ENCODE measurements around the gene PPP1R13B.

DNA sequence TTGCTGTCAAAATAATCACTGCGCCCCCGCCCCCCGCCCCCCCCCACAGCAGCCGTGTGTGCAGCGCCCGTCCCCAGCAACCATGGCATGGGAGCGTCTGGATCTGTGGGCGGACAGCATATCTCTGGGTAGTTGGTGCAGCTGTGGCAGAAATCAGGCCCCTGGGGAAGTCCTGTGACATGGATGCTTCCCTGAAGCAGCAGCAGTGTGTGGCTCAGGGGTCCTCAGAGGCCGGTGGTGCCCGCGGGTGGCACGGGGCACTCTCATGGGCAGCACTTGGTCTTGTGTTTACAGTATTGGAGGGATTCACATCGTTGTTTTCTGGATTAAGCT lies 151.3 kb downstream of the PPP1R13B start:
- TF ChIP-seq, protein P1, sequence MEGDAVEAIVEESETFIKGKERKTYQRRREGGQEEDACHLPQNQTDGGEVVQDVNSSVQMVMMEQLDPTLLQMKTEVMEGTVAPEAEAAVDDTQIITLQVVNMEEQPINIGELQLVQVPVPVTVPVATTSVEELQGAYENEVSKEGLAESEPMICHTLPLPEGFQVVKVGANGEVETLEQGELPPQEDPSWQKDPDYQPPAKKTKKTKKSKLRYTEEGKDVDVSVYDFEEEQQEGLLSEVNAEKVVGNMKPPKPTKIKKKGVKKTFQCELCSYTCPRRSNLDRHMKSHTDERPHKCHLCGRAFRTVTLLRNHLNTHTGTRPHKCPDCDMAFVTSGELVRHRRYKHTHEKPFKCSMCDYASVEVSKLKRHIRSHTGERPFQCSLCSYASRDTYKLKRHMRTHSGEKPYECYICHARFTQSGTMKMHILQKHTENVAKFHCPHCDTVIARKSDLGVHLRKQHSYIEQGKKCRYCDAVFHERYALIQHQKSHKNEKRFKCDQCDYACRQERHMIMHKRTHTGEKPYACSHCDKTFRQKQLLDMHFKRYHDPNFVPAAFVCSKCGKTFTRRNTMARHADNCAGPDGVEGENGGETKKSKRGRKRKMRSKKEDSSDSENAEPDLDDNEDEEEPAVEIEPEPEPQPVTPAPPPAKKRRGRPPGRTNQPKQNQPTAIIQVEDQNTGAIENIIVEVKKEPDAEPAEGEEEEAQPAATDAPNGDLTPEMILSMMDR (IDR thresholded peaks at IDR 0.05), result no peak
- no peak for TF ChIP-seq POLR2A (IDR thresholded peaks at IDR 0.05)
